GM12801 (cell line): ENCODE measurements around the gene ACTG2.

Source experiments
- CTCF ChIP-seq: IDR thresholded peaks from one replicate; pipeline ENCODE4 v1.5.1; 2011; ENCODE audit warnings: control low read depth; ENCODE audit not compliant: insufficient read length; ENCODE audit errors: extremely low read depth

Gene ACTG2

GRCh38 chr2:73919596-73920228 is 26.9 kb downstream of the ACTG2 start:
- TF ChIP-seq CTCF = no peak

GRCh38 chr2:73920577-73921545 is 28.1 kb downstream of the ACTG2 start:
- TF ChIP-seq CTCF = no peak

GRCh38 chr2:73921581-73921980 is 28.8 kb downstream of the ACTG2 start:
- no peak for TF ChIP-seq CTCF

- TF ChIP-seq CTCF = no peak
Observed at GRCh38 chr2:73922681-73923080, 29.9 kb downstream of the ACTG2 start.

- TF ChIP-seq CTCF = no peak
Observed at GRCh38 chr2:73925033-73925704, 32.4 kb downstream of the ACTG2 start.

- no peak for TF ChIP-seq CTCF
Observed at GRCh38 chr2:73925853-73926492, 33.2 kb downstream of the ACTG2 start.
